ENCODE results near the gene CNGA1. TPM values are rescaled to one million over a fixed set of nuclear protein-coding genes. Genes with fewer than 3 reads are reported as not detected.

Gene CNGA1
- total and polyA plus RNA-seq, 10 donors = 0.39 to 13.2 (median 3.5) TPM

GRCh38 chr4:48058617-48059530, 42.4 kb upstream of the CNGA1 start:
- Histone ChIP-seq H3K4me1 (no peaks in the 10 kb centered on the region), H3K4me3 (no peak overlapping the region), H3K27ac (no peak overlapping the region), H3K9me3 (peaks cover 0 to 12% (median 0%) of the 10 kb centered on the region in 8 donors), H3K27me3 (replicated peaks in 1 of 7) (no peaks in the 10 kb centered on the region), H3K36me3 (no peaks in the 10 kb centered on the region)
- no peak for DNase-seq
- TF ChIP-seq POLR2A (IDR thresholded peaks at IDR 0.05) (no peak), CTCF (IDR thresholded peaks at IDR 0.05 in 8 of 11, conservative IDR thresholded peaks at IDR 0.05 in 3 of 11) (no peak), POLR2AphosphoS5 (IDR thresholded peaks at IDR 0.05) (no peak)
- 69 to 82% (median 79%) methylated on average over 5 of the region's 5 CpGs for WGBS, 5 donors
- intact Hi-C loops (cut with DNase I; ENCODE audit: low total_unique reads) = no loop called here

- 88 to 94% (median 92%) methylated on average over 1 of the region's 1 CpG for WGBS, 5 donors
Measured at GRCh38 chr4:48051078-48051477, 34.6 kb upstream of the CNGA1 start.

GRCh38 chr4:48049483-48049882, 33.0 kb upstream of the CNGA1 start:
- intact Hi-C loops (cut with DNase I; ENCODE audit: low total_unique reads) = no loop called here
- Histone ChIP-seq H3K4me3 (no peak overlapping the region), H3K36me3 (no peaks in the 10 kb centered on the region), H3K9me3 (no peaks in the 10 kb centered on the region), H3K27ac (no peak overlapping the region), H3K4me1 (peaks cover 15 to 53% (median 27%) of the 10 kb centered on the region in 6 donors), H3K27me3 (replicated peaks in 1 of 7) (peaks cover 0 to 69% (median 0%) of the 10 kb centered on the region in 7 donors)
- 69 to 84% (median 79%) methylated on average over 8 of the region's 8 CpGs for WGBS, 5 donors
- TF ChIP-seq CTCF (IDR thresholded peaks at IDR 0.05 in 8 of 11, conservative IDR thresholded peaks at IDR 0.05 in 3 of 11) = no peak
- no peak for TF ChIP-seq POLR2AphosphoS5 (IDR thresholded peaks at IDR 0.05)
- no peak for TF ChIP-seq POLR2A (IDR thresholded peaks at IDR 0.05)
- no peak for DNase-seq

More at GRCh38 chr4:48051078-48051477, 34.6 kb upstream of the CNGA1 start:
- Histone ChIP-seq H3K27ac (no peak overlapping the region), H3K9me3 (no peaks in the 10 kb centered on the region), H3K4me3 (no peak overlapping the region), H3K4me1 (peaks cover 14 to 37% (median 24%) of the 10 kb centered on the region in 6 donors), H3K27me3 (replicated peaks in 1 of 7) (peaks cover 0 to 53% (median 0%) of the 10 kb centered on the region in 7 donors), H3K36me3 (no peaks in the 10 kb centered on the region)
- no peak for TF ChIP-seq POLR2AphosphoS5 (IDR thresholded peaks at IDR 0.05)
- no peak for TF ChIP-seq POLR2A (IDR thresholded peaks at IDR 0.05)
- no peak for TF ChIP-seq CTCF (IDR thresholded peaks at IDR 0.05 in 8 of 11, conservative IDR thresholded peaks at IDR 0.05 in 3 of 11)
- DNase-seq = no peak
- intact Hi-C loops (cut with DNase I; ENCODE audit: low total_unique reads) = no loop called here

GRCh38 chr4:48047896-48048295, 31.4 kb upstream of the CNGA1 start:
- H3K4me1 ChIP-seq = peaks cover 19 to 68% (median 29%) of the 10 kb centered on the region in 6 donors
- H3K27ac ChIP-seq = no peak overlapping the region
- no peak overlapping the region for H3K4me3 ChIP-seq
- H3K36me3 ChIP-seq = no peaks in the 10 kb centered on the region
- TF ChIP-seq POLR2A (IDR thresholded peaks at IDR 0.05) (no peak), POLR2AphosphoS5 (IDR thresholded peaks at IDR 0.05) (no peak), CTCF (IDR thresholded peaks at IDR 0.05 in 8 of 11, conservative IDR thresholded peaks at IDR 0.05 in 3 of 11) (no peak)
- intact Hi-C loops (cut with DNase I; ENCODE audit: low total_unique reads) = no loop called here
- WGBS, 5 donors = 70 to 86% (median 75%) methylated on average over 1 of the region's 1 CpG
- DNase-seq = no peak
- H3K9me3 ChIP-seq = no peaks in the 10 kb centered on the region
- H3K27me3 ChIP-seq (replicated peaks in 1 of 7) = peaks cover 0 to 77% (median 0%) of the 10 kb centered on the region in 7 donors

All from spleen (tissue), 11 donors.